H9 (cell line): Measurements from ENCODE around the gene KCNJ1. TPM values are rescaled to one million over a fixed set of nuclear protein-coding genes. Genes with fewer than 3 reads are reported as not detected.

Experiments used
- DNase-seq: peaks from one replicate; pipeline ENCODE4 v3.0.0-alpha.2; 2017
- H2AFZ ChIP-seq: one replicate; pipeline ENCODE4 v1.6.1; 2013; ENCODE audit warnings: mild to moderate bottlenecking, low read length, control low read depth, moderate library complexity
- H2AK5ac ChIP-seq: 2 replicates; pipeline ENCODE4 v1.6.1; 2013; ENCODE audit warnings: low read length, control low read depth, mixed read lengths; ENCODE audit not compliant: insufficient read length
- H2BK120ac ChIP-seq: one replicate; pipeline ENCODE4 v1.6.1; 2013; ENCODE audit warnings: low read depth, mild to moderate bottlenecking, low read length, control low read depth, inconsistent platforms; ENCODE audit not compliant: poor library complexity, severe bottlenecking
- H2BK12ac ChIP-seq: 2 replicates; pipeline ENCODE4 v1.6.1; 2013; ENCODE audit warnings: low read length, control low read depth, mixed read lengths, low read depth; ENCODE audit not compliant: insufficient read length
- H2BK15ac ChIP-seq: 2 replicates; pipeline ENCODE4 v1.6.1; 2013; ENCODE audit warnings: low read depth, low read length, control low read depth
- H2BK20ac ChIP-seq: one replicate; pipeline ENCODE4 v1.6.1; 2013; ENCODE audit warnings: low read depth, mild to moderate bottlenecking, low read length, control low read depth, inconsistent platforms; ENCODE audit not compliant: poor library complexity, severe bottlenecking
- H2BK5ac ChIP-seq: 2 replicates; pipeline ENCODE4 v1.6.1; 2013; ENCODE audit warnings: low read length, control low read depth, mixed read lengths; ENCODE audit not compliant: insufficient read length
- H3K14ac ChIP-seq: 2 replicates; pipeline ENCODE4 v1.6.1; 2013; ENCODE audit warnings: low read length, control low read depth; ENCODE audit not compliant: insufficient read depth
- H3K18ac ChIP-seq: 2 replicates; pipeline ENCODE4 v1.6.1; 2013; ENCODE audit warnings: low read depth, mild to moderate bottlenecking, mixed read lengths, low read length, control low read depth; ENCODE audit not compliant: insufficient read length
- H3K23ac ChIP-seq: 2 replicates; pipeline ENCODE4 v1.6.1; 2013; ENCODE audit warnings: low read length, control low read depth, mixed read lengths, low read depth; ENCODE audit not compliant: insufficient read length
- H3K23me2 ChIP-seq: 2 replicates; pipeline ENCODE4 v1.6.1; 2013; ENCODE audit warnings: low read depth, mild to moderate bottlenecking, mixed read lengths, low read length, control low read depth; ENCODE audit not compliant: insufficient read length, poor library complexity, severe bottlenecking
- H3K27ac ChIP-seq: 2 replicates; pipeline ENCODE4 v1.5.1; 2013; ENCODE audit warnings: low read length, control low read depth, mixed read lengths, low read depth; ENCODE audit not compliant: insufficient read length
- H3K27me3 ChIP-seq: 2 replicates; pipeline ENCODE4 v1.6.1; 2013; ENCODE audit warnings: low read length, control low read depth, inconsistent platforms; ENCODE audit not compliant: insufficient read depth
- H3K4ac ChIP-seq: 2 replicates; pipeline ENCODE4 v1.6.1; 2013; ENCODE audit warnings: low read depth, mild to moderate bottlenecking, control low read depth, inconsistent platforms, low read length, moderate library complexity
- H3K4me1 ChIP-seq: 2 replicates; pipeline ENCODE4 v1.6.1; 2013; ENCODE audit warnings: low read length, control low read depth, inconsistent platforms; ENCODE audit not compliant: insufficient read depth
- H3K4me2 ChIP-seq: 2 replicates; pipeline ENCODE4 v1.6.1; 2013; ENCODE audit warnings: low read length, control low read depth, mixed read lengths; ENCODE audit not compliant: insufficient read length, insufficient read depth
- H3K56ac ChIP-seq: 2 replicates; pipeline ENCODE4 v1.6.1; 2013; ENCODE audit warnings: low read depth, mild to moderate bottlenecking, mixed read lengths, low read length, control low read depth; ENCODE audit not compliant: insufficient read length
- H3K79me1 ChIP-seq: 2 replicates; pipeline ENCODE4 v1.6.1; 2013; ENCODE audit warnings: low read depth, mild to moderate bottlenecking, moderate library complexity, low read length, control low read depth, inconsistent platforms; ENCODE audit not compliant: insufficient read depth, poor library complexity, severe bottlenecking
- H3K79me2 ChIP-seq: 2 replicates; pipeline ENCODE4 v1.6.1; 2013; ENCODE audit warnings: low read length, control low read depth, inconsistent platforms; ENCODE audit not compliant: insufficient read depth
- H3K9ac ChIP-seq: 2 replicates; pipeline ENCODE4 v1.6.1; 2013; ENCODE audit warnings: low read length, control low read depth, mixed read lengths; ENCODE audit not compliant: insufficient read length; ENCODE audit errors: extremely low read depth
- H3K9me3 ChIP-seq: one replicate; pipeline ENCODE4 v1.6.1; 2013; ENCODE audit warnings: low read depth, low read length, inconsistent platforms; ENCODE audit not compliant: control insufficient read depth
- H3T11ph ChIP-seq: one replicate; pipeline ENCODE4 v1.6.1; 2013; ENCODE audit warnings: mild to moderate bottlenecking, low read length, control low read depth, inconsistent platforms
- H4K20me1 ChIP-seq: one replicate; pipeline ENCODE4 v1.6.1; 2013; ENCODE audit not compliant: control insufficient read depth, insufficient read length, insufficient read depth
- H4K5ac ChIP-seq: 2 replicates; pipeline ENCODE4 v1.6.1; 2013; ENCODE audit warnings: low read depth, mild to moderate bottlenecking, mixed read lengths, low read length, control low read depth; ENCODE audit not compliant: insufficient read length
- H4K8ac ChIP-seq: replicated peaks from 2 replicates; pipeline ENCODE4 v1.6.1; 2013; ENCODE audit warnings: low read length, control low read depth, mixed read lengths, low read depth; ENCODE audit not compliant: insufficient read length
- H4K91ac ChIP-seq: 2 replicates; pipeline ENCODE4 v1.6.1; 2013; ENCODE audit warnings: low read depth, mild to moderate bottlenecking, moderate library complexity, mixed read lengths, low read length, control low read depth; ENCODE audit not compliant: insufficient read length
- H3K27ac Mint-ChIP-seq, 3 experiments: 2 replicates in 2 of 3; 3 replicates in 1 of 3; pipeline ENCODE4 v1.8.0; 2020 to 2021; ENCODE audit warnings: mixed read lengths in 3 of 3, mild to moderate bottlenecking in 1 of 3, moderate library complexity in 1 of 3
- H3K27me3 Mint-ChIP-seq: 2 replicates; pipeline ENCODE4 v1.8.0; 2021; ENCODE audit warnings: low read depth, mild to moderate bottlenecking, moderate library complexity, mixed read lengths
- H3K36me3 Mint-ChIP-seq, 3 experiments: 2 replicates in 2 of 3; 3 replicates in 1 of 3; pipeline ENCODE4 v1.8.0; 2020 to 2021; ENCODE audit warnings: low read depth in 3 of 3, mixed read lengths in 3 of 3; ENCODE audit not compliant: insufficient read depth in 1 of 3
- H3K4me1 Mint-ChIP-seq, 2 experiments: 2 replicates each; pipeline ENCODE4 v1.8.0; 2020; ENCODE audit warnings: mixed read lengths in 2 of 2
- H3K4me3 Mint-ChIP-seq, 2 experiments: 2 replicates in 1 of 2; 3 replicates in 1 of 2; pipeline ENCODE4 v1.8.0; 2020 to 2021; ENCODE audit warnings: mild to moderate bottlenecking in 2 of 2, mixed read lengths in 2 of 2, moderate library complexity in 1 of 2
- H3K9me3 Mint-ChIP-seq, 2 experiments: 2 replicates in 1 of 2; 3 replicates in 1 of 2; pipeline ENCODE4 v1.8.0; 2020; ENCODE audit warnings: mild to moderate bottlenecking in 2 of 2, mixed read lengths in 2 of 2, moderate library complexity in 1 of 2
- WGBS: extraction: QIAGEN DNeasy Blood & Tissue Kit; methylation state at CpG from one replicate; pipeline ENCODE4 v1.1.7; 2013; ENCODE audit warnings: missing lambda C conversion rate, low lambda C conversion rate, mixed read lengths; ENCODE audit not compliant: insufficient read length; ENCODE audit errors: extremely low coverage; 5-methylcytosine and 5-hydroxymethylcytosine counted together
- total RNA-seq: library from RNA; stranded (reverse); gene quantifications from 2 replicates; pipeline ENCODE4 v1.2.1, GENCODE V29; 2021
- TF ChIP-seq, protein P1 (sequence below): fragments of 200-600 bp; sonication (generic); conservative IDR thresholded peaks from 3 replicates; pipeline ENCODE4 v1.8.0; 2021; ENCODE audit warnings: antibody characterized with exemption, mild to moderate bottlenecking

The KCNJ1 gene
- total RNA-seq, 1 experiment from 2014 or later = not detected

DNA sequence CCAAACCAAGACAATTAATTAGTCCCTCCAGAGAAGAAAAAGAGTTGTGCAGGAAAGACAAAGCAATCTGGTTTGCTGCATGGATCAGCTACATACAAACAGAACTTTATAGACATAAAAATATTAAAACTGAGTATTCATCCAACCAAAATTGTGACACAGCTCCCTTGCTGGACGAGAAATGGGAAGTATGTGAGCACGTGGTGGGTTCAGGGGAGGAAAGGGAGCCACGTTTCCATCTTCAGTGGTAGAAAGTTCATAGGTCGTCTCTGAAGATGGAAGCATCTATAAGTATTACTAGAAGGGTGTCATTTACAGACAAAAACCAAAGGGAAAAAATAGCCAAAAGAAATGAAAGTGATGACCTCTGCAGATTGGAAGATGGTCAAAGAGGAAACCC is 17.0 kb upstream of the KCNJ1 start:
- Mint-ChIP-seq H3K4me1 (peaks cover 20 to 31% of the 10 kb centered on the region in 2 experiments), H3K4me3 (no peak overlapping the region), H3K27ac (no peak overlapping the region), H3K36me3 (no peaks in the 10 kb centered on the region), H3K27me3 (peaks cover 75% of the 10 kb centered on the region), H3K9me3 (no peaks in the 10 kb centered on the region)
- no peak overlapping the region for H4K8ac ChIP-seq
- no peaks in the 10 kb centered on the region for H3K79me2 ChIP-seq
- H4K5ac ChIP-seq = no peak overlapping the region
- no peak overlapping the region for H2BK120ac ChIP-seq
- no peak overlapping the region for H2BK12ac ChIP-seq
- H3K56ac ChIP-seq = no peak overlapping the region
- H3K9ac ChIP-seq = no peak overlapping the region
- H4K20me1 ChIP-seq = no peaks in the 10 kb centered on the region
- no peak overlapping the region for H2AFZ ChIP-seq
- no peak overlapping the region for H4K91ac ChIP-seq
- H3K27ac ChIP-seq = no peak overlapping the region
- no peaks in the 10 kb centered on the region for H3K79me1 ChIP-seq
- H3K23ac ChIP-seq = no peak overlapping the region
- no peak for DNase-seq
- no peak overlapping the region for H3K4ac ChIP-seq
- H3K23me2 ChIP-seq = no peaks in the 10 kb centered on the region
- H3K4me1 ChIP-seq = no peaks in the 10 kb centered on the region
- TF ChIP-seq, protein P1, sequence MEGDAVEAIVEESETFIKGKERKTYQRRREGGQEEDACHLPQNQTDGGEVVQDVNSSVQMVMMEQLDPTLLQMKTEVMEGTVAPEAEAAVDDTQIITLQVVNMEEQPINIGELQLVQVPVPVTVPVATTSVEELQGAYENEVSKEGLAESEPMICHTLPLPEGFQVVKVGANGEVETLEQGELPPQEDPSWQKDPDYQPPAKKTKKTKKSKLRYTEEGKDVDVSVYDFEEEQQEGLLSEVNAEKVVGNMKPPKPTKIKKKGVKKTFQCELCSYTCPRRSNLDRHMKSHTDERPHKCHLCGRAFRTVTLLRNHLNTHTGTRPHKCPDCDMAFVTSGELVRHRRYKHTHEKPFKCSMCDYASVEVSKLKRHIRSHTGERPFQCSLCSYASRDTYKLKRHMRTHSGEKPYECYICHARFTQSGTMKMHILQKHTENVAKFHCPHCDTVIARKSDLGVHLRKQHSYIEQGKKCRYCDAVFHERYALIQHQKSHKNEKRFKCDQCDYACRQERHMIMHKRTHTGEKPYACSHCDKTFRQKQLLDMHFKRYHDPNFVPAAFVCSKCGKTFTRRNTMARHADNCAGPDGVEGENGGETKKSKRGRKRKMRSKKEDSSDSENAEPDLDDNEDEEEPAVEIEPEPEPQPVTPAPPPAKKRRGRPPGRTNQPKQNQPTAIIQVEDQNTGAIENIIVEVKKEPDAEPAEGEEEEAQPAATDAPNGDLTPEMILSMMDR = no peak
- no peak overlapping the region for H2AK5ac ChIP-seq
- no peak overlapping the region for H3K18ac ChIP-seq
- H2BK5ac ChIP-seq = no peak overlapping the region
- H2BK15ac ChIP-seq = no peak overlapping the region
- H3K27me3 ChIP-seq = peaks cover 11% of the 10 kb centered on the region
- no CpG with 5 or more reads among the region's 4 CpGs for WGBS
- H2BK20ac ChIP-seq = no peak overlapping the region
- H3K9me3 ChIP-seq = no peaks in the 10 kb centered on the region
- H3K14ac ChIP-seq = no peak overlapping the region
- no peak overlapping the region for H3T11ph ChIP-seq
- no peak overlapping the region for H3K4me2 ChIP-seq
